ENCODE measurements around the gene MYLK.

Gene MYLK

DNA sequence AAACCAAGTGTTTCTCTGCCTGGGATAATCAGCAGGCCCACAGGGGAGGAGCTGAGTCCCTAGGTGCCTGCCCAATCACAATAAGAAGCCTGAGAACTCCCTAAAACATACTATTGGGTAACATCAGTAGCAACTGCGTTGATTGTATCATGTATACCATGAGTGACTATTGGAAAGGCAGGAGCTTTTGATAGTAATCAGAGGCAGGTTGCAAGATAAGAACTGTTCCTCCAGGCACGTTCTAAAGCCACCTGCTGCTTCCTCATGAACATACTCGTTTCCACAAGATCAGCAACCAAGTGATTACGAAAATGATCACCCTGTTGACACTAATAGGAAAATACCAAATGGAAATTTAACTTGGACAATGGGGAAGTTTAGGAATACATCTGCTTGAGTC is 6.7 kb downstream of the MYLK start:
- no peak for FAIRE-seq

DNA sequence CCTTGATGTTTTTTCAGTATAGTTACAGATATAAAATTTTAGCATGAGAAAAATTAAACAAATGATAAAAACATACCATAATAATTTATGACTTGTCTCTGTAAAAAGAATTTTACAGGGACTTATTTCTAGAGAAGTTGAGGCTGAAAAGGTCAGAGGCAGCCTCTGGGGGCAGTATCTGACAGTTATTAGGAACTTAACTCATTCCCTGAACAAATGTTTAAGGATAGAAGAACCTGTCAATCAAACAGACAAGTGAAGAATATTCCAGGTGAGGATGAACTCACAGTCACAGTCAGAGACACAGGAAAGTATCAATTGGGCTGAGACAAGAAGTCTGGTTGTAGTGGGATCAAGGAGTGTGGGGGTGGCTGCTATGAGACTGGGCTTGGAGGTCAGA is 7.3 kb downstream of the MYLK start:
- no peak for FAIRE-seq

DNA sequence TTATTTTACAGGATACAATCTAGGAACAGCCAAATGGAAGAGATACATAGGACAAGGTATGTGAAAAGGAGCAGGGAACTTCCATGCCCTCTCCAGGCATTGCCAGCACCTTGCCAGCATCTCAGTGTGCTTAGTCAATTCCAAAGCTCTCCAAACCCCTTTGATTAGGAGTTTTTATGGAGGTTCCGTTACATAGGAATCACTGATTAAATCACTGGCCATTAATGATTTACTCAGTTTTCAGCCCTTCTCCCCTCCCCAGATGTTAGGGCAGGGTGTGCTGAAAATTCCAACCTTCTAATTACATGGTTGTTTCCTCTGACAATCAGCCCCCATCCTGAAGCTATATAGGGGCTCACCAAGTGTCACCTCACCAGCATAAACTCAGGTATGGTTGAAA is 11.5 kb downstream of the MYLK start:
- FAIRE-seq = no peak

DNA sequence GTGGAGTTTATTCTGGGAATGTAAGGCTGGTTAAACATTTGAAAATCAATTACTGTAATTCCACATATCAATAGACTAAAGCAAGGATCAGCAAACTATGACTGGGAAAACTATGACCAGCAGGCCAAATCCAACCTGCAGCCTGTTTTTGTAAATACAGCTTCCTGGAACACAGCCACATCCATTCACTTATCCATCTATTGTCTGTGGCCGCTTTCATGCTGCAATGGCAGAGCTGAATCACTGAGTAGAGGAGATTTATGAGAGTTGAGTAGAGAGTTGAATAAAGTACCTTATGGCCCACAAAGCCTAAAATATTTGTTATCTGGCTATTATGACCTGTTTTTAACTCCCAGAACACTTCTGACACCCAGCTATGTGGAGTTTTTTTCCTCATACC is 12.2 kb downstream of the MYLK start:
- FAIRE-seq = no peak

DNA sequence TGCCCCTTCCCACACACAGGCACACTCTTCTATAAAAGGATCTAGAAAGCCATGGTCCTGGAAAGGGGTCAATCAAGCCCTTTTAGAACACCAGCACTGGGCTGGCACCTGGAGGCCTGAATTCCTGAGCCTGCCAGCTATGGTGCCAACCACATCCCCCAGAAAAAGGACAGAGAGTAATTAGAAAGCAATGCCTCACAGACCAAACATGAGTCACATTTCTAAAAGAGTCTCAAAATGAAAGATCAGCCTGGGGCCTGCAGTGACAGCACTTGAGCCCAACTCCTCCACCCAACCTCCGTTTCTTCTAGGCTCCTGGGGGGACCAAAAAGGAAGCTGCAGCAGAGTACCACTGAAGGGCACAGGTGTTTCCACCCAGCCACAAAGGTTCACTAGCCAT is 14.1 kb downstream of the MYLK start:
- FAIRE-seq = no peak

DNA sequence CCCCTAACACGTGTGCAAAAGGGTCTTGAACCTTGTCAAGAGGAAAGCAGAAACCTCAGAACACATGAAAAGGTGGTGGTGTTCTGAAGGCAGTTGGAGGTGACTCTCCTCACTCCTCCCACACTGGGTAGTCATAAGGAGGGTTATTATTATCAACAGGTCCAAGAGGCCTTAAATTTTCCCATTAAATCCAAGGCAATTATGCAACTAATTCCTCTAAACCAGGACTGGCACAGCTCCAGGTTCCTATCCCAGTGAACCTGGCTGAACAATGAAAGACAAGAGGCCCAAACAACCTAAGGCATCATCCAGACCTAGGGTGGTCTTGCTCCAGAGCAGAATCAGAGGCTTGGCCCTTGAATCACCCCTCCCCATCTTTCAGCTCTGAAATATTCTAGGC is 15.0 kb downstream of the MYLK start:
- no peak for FAIRE-seq

DNA sequence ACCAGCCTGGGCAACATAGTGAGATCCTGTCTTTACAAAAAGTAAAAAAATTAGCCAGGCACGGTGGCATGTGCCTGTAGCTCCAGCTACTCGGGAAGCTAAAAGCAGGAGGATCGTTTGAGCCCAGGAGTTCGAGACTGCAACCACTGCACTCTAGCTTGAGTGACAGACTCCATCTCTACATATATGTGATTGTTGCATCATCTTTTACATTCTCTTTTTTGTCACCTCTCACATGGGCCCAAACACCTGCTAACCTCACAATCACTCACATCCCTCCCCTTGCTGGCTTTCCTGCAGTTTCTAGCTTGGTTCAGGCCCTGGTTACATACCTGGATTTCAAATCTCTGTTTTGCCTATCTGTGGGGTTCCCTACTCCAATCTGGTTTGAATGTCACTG is 19.4 kb downstream of the MYLK start:
- FAIRE-seq = no peak

DNA sequence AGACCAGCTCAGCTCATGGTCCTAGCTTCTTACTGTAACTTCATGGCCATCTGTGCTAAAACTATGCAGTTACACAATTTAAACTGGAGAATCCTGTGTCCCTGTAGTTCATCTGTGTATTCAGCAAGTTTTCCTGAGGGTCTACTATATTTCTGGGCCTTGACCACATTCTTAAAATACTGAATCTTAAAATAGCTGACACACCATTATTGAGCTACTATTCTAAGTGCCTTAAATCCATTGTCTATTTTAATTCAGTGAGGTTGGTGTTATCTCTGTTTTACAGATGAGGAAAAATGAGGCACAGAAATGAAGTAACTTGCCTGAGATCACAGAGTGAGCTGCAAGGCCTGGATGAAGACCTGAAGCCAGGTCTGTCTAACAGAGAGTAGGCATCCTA is 22.0 kb downstream of the MYLK start:
- FAIRE-seq = no peak

DNA sequence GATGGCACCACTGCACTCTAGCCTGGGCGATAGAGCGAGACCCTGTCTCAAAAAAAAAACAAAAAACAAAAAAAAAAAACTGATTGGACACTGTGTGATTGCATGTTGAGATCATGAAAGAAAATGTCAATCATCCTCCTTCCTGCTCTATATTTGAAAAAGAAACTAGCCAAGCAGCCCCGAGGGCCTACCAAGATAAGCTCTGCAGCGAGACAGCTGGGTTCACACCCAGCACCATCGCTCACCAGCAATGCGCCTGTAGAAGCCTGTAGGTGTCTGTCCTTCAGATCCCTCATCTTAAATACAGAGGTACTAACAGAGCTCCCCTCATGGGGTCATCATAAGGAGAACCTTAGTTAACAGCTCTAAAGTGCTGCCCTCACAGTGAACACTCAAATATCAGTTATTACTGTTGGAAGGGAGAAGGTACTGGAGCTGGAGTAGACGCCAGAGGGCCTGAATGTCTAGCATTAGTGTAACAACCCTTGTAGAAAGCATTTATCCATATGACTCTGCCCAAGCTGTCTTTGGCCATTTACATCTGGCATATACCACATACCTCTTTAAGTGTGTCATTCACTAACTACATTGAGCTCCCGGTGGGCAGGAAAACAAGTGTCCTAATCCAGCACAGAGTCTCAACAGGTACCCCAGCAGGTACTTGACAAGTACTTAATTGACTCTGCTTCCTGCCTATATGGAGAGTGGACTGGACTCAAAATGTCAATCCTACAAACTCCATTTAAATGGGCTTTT is 22.9 kb downstream of the MYLK start:
- FAIRE-seq = no peak

DNA sequence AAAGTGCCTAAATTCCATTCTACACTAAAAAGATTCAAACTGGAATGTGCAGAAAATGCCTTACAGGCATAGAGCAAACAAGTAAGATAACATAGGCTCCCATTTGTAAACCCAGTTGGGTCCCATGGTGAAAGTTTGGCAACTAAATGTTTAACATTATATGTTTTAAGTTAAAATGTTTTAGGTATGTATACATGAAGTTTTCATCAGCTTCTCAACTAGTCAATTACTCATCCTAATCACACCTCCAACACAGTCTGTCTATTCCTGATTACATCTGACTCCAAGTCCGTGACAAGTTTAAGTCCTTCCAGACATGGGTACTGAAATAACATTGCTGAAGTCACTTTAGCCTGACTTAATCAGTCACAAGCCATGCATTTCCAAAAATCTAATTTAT is 25.0 kb downstream of the MYLK start:
- no peak for FAIRE-seq

DNA sequence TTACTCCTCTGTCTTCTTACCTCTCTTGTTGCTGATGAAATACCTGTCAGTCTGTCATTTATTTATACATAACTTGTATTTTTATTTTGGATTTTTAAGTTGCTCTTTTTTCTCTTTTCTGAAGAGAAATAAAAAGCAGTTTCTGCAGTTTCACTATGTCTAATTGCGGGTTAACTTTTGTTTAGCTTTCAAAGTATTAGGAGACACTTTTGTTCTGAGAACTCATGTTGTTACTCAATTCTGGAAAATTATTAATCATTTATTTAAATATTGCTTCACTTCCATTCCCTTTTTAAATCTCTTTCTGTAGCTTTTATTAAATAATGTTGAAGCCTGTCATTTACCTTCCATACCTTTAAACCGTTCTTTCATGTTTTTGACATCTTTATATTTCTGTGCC is 29.2 kb downstream of the MYLK start:
- FAIRE-seq = no peak

DNA sequence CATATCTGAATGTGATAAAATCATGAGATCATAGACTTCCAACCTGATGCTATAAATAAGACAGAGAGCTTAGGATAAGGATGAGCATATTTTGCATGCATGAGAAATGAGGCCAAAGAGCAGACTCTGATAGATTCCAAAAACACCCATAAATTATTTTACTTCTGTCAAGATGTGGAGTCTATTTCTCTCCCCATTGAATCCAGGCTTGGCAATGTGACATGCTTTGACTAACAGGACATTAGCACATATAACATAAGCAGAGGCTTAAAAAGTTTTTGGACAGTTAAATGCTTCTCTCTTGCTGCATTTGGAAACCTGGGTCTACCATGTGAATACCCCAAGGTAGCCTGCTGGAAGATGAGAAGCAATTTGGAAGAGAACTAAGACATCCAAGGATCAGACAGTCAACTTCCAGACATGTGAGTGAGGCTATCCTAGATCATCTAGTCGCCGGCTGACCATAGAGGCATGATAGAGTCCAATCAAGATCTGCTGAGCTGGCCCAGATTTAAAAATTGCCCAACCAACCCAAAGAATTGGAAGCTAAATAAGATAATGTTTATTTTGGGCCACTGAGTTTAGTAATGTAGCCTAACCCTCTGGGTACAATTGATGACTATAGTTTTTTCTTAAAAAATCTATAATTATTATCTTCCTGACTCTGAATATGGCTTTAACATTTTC is 30.3 kb downstream of the MYLK start:
- FAIRE-seq = no peak

DNA sequence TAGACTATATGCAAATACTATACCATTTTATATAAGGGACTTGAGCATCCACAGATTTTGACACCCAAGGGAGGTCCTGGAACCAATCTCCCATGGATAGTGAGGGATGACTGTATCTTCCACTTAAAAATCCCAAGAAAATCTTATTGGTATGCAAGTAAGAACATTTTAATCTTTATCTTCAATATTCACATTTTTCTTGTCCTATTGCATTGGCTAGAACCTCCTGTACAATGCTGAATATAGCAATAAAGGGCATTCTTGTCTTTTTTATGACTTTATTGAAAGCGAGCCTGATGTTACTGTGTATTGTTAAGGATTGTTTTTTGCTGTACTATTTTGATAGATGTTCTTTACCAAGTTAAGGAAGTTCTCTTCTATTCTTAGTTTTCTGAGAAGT is 36.9 kb downstream of the MYLK start:
- FAIRE-seq = no peak

DNA sequence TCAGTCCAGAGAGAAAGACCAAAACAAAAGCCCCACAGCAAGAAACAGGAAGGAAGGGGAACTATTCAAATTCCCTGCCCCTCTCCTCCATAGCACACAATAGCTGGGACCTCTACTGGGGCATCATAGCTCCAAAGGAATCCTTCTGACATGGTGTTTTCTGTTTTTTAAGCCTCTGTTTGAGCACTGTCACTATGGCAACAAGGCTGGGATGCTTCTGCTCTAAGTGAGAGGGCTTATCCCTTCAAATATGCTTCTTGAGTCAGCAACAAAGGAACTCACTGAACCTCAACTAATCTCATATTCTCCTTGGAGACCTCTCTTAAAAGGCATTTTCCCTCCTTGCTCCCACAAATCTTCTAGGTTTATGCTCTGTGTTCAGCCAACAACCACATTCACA is 40.5 kb downstream of the MYLK start:
- FAIRE-seq = no peak

DNA sequence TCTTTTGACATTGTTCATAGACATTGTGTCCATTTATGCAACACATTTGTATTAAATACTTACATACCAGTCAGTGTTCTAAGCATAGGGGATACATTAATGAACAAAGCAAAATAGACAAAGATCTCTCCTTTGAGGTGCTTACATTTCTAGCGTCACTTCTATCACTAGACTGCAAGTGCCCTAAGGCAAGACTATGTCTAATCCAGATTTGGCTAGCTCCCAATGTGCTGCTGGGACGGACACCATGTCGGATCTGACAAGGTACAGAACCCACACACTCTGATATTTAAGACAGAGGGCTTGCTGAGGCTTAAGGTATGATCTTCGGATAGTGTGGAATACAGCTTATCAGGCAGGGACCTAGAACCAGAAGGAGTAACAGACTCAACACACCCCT is 41.4 kb downstream of the MYLK start:
- no peak for FAIRE-seq

DNA sequence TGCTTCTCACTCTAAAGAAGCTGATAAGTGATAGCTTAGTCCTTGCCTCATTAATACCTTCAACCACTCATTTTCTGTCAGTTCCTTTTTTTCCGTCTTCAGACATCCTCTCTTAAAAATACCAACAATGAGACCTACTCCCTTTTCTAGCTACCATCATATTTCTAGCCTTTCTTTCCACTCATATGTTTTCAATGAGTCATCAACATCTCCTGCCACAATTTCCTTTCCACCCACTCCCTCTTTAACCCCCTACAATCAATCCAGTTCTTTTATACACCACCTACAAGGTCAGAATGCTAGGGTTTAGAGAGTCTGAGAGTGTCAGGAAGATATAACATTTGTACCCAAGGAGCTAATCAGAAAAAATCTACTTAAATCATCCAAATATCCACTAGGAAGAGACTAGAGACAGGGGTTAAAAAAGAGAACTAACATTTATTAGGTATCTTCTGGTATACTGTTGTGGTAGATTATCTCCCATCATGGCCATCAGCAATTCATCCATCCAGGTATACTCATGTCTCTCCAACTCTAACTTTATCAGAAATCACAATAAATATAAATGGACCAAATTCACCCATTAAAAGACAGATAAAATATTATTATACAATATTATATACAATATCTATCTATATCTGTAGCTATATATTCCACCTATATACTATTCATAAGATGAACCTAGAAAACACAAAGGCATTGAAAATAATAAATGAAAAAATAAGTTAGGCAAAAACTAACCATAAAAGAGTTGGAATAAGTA is 42.5 kb downstream of the MYLK start:
- no peak for FAIRE-seq

DNA sequence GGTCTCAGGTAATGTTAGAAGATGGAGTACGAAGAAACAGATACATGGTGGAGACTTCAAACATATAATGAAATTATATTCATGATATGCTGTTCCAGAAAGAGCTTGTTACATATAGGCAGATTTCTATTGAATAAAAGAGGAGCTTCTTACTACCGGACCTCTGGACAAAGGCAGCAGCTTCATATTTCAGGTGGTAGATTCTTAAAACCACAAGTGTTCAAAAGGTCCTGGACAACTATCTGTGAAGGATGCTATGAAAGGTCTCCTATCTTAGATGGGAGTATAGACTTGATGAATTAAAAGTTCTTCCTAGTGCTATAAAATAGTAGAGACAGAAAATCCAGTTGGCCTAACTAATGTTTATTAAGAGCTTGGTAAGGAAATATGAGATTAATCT is 43.2 kb downstream of the MYLK start:
- no peak for FAIRE-seq

DNA sequence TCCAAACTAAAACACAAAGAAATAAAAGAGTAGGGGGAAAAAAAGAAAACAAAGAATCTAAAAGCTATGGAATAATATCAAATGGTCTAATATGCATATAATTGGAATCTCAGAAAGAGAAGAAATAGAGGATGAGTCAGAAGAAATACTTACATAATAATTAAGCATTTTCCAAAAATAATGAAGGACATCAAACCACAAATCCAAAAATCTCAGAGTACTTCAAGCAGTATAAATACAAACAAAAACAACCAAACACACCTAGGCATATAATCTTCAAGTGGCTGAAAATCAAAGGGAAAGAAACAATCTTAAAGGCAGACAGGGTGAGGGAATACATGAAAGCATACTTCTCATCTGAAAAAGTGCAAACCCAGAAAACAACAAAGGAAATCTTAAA is 46.3 kb downstream of the MYLK start:
- no peak for FAIRE-seq

DNA sequence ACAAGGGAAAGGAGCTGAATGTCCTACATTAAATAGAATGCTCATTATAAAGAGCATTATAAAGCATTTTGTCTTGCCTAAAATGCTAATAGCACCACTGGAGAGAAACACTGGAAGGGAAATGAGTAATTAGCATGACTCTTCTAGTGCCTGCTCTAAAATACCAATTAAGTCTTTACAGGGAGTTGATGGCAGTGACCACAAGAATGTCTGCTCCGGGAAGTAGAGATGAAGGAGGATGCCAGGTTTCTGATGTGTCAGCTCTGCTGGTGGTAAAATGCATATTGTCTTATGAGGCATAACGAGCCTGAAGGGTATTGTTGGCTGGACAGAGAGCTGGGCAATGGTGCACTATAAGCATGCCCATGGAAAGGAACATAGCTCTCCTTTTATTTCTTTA is 49.5 kb downstream of the MYLK start:
- no peak for FAIRE-seq

DNA sequence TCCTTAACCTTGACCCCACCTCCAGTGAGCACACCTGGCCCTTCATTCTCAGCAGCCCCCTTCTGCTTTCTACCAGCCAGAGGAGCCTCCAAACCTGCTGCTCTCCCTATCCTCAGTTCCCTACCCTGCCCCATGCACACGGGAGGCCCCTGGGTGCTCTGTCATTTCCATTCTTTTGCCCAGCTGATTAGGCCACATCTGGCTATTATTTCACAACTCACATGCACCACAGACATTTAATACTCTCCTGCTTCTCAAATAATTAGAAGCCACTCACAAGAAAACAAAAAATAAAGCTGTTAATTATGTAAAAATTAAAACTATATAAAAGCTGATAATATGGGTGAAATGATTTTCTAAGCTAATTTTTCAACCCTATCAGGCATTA is 50.7 kb downstream of the MYLK start:
- FAIRE-seq = no peak

DNA sequence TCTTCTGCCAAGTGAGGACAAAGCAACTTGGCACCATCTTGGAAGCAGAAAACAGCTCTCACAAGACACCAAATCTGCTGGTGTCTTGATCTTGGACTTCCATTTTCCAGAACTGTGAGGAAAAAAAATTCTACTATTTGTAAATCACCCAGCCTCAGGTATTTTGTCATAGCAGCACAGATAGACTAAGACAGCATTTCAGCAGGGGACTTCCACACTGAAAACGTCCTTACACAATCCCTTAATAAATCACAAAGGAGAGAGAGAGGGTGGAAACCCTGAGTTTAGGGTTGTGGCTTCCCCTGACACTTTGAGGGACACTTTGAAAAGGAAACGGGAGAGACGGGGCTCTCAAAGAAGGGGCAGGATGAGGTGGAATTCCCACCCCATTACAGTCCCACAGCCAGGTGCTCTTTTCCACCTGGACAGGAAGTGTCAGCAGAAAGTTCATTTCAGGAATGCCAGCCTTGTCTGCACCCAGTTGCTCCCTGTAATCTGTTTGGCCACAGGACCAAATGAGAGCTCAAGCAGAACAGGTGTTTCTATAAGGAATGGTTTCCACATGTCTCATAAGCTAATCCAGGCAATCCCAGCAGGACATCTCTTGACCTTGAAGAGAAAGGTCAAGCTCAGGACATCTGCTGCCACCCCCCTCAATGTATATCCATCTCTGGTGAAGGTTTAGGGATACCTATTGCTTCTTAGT is 51.3 kb downstream of the MYLK start:
- FAIRE-seq = no peak

DNA sequence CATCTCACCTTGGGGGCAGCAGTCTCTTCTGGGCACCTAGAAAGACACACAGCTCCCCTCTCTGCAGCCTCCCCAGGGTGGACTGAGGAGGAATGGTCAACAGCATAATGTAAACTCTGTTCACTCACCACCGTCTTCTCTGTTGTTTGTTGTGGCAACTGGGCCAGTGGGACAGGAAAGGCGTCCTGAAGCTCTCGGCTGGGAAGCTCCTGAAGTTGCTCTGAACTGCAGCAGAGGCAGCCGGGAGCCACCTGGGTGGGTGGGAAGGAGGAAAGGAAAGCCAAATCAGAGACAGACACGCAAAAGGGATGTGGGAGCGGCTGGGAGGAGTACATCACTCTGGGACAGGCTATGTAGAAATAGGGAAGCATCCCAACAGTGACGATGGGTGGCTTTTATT is 52.7 kb downstream of the MYLK start:
- FAIRE-seq = no peak

DNA sequence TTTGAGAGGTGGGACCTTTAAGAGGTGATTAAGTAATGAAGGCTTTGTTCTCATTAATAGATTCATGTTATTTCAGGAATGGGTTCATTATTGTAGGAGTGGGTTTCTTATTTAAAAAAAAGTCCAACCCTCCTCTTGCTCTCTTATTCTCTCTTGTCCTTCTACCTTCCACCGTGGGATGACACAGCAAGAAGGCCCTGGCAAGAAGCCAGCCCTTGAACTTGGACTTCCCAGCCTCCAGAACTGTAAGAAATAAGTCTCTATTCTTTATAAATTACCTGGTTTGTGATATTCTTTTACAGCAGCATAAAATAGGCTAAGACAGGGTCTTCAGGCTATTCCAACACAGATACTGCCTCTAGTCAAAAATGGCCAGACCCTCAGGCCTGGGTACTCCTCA is 62.2 kb downstream of the MYLK start:
- FAIRE-seq = no peak

DNA sequence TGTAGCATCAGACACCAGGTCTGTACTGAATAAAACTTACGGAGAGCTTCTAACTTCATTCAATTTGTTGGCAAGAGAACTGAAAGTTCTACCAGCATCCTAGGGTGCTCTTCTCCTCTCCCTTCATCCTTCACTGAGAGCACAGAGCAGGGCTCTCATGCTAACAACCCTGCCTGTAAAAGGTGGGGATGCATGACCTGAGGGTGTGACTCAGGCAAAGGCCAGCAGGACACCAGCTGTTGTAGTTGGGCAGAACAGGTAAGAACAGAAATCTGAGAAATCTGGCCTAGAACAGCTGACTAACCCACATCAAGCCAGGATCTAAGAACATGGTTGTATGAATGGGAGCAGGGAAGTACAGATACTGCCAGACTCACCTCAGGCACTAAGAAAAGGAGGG is 64.2 kb downstream of the MYLK start:
- FAIRE-seq = no peak
